AML-193 (cell line): Measurements from ENCODE around the gene ASPN.

Experiments used
- DNase-seq, 2 experiments: peaks; one replicate each; lab custom pipeline; 2025; lab: John Stamatoyannopoulos, UW

Gene ASPN

DNA sequence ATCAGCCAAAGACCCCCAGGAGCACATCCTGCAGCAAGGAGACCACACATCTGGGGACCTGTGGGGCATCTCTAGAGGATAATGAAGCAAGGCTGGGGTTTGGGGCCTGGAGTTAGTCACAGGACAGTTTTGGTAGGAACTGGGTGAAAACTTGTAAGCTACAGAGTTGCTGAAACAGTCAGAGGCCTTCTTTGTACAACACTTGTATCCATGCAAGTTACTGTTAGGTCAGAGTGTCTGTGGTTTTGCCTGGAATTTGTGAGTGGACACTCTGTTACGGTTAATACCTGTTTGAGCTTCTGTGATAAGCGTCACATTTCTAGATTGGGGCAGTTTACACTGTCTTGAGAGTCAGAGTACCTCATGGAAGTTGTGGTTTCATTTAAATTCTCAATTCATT, 22.6 kb upstream of the ASPN start:
- no peak for DNase-seq

DNA sequence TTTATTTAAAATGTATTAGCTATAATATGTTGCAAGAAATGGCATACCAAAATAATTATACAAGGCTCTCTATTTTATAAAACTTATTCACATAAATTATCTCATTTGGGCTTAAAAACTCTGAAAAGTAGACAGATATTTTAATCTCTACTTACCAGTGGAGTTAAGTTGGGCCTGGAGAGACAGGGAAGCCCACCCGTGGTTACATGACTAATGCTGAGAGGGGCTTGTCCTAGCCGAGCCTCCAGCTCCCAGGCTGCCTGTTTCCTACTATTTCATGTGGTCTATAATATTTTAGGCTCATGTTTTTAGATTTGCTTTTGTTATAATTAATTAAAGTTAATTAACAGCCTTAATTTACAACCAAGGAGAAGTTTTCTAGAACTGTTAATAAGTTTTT, 20.9 kb upstream of the ASPN start:
- DNase-seq: no peak

DNA sequence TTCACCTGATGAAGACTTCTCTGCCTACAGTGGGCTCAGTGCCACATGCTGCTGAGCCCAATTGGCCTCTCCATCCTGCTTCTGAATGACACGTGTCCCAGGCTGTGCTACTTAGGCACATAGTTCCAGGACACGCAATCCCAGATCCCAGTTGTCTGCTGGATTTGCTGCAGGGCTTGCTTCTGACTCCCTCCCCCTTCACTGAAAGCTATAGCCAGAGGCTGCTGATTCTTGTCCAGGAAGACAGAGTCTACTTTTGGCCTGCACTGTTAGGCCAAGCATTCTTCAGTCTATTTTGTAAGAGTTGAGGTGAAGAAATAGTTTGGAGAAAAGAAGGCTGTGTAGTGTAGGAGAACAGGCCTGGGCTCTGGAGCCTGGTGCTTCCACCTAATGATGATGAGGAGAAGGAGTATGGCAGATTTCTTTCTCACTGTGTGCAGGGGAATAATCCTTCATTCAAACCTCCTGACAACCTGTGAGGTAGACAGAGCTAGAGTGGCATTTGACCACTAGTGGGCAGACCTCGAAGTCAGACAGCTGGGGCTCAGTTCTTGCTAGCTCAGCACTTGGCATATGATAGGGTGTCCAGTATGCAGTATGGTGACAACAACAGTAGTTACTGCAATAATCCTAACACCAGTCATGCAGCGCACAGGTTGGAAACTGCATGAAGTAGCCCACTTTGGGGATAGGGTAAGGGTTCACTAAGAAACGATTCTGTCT, 19.5 kb upstream of the ASPN start:
- peak; percentile 37 to 52 for DNase-seq

DNA sequence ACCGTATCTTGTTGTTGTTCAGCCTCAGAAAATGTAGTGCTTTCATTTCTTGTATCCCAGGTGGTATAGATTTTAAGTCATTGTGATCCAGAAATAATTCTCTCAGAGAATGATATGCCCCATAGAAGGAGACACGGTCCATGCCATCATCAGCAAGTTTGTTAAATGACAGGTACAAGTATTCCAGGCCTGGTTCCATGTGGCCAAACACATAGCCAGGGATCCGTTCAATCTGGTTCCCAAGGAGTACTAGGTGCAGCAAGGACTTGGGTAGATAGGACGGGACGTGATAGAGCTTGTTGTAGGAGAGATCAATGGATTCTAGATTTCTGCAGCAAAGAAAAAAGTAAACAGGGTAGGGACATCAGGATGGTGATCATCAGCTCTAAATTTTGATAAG, 18.4 kb upstream of the ASPN start:
- no peak for DNase-seq

DNA sequence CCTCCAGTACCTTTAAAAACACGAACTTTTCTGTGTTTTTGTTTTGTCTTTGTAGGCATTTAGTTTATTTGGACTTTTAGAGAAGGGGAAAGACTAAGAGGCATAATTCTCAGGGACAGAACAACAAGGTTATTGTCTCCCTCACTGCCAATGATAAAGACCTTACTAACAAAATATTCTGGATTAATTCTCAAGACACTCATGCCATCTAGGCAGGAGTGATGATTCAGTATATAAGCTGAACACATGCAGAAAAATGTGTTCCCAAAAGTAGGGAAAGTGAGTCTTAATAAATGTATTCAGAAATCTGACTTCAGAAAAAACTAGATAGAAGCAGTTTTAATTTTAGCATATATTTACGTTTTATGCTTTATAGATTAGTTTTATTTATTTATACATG, 17.4 kb upstream of the ASPN start:
- no peak for DNase-seq

DNA sequence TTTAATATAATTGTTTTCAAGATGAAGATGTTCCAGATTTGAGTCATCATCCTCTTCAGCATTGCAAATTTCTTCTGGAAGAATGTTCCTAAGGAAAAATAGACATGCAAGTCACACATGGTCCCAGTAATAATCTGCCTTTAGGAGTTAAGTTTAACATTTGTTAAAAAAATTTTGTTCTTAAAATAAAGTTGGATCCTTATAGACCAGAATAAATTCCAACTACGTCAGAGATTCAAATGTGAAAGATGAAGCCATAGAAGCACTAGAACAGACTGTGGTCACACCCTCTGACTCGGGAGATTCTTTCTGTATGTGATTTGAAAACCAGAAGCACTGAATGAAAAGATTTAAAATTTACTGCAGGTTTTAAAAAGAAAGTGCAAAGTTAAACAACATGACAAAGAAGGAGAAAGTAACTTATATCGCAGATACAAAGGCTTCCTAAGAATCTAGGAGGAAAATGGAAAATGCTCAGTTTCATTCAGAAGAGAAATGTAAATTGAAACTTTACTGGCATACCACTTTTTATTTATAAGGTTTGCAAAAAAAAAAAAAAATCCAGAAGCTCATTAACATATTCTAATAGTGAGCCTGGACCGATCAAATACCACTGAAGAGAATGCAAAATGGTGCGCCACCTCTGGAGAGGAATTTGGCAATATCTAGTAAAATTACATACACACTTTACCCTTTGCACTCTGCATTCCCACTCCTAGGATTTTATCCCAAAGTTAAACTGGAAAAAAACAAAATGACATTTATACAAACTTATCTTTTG, 14.3 kb upstream of the ASPN start:
- no peak for DNase-seq

DNA sequence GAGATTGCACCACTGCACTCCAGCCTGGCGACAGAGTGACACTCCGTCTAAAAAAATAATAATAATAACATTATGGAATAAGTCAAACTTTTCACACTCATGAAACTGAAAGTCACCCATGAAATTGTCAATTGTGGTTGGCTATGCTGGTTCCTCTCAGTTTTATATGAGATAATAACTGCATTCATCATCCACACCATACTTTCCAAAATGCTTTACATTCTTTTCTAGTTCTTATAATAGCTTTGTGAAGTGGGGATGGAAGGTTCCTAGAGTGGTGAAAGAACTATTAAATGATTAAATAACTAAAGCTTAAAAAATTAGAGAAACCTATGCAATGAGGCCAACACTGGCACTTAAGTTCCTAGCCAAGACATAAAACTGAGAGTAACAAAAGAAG, 12.6 kb upstream of the ASPN start:
- DNase-seq: no peak

DNA sequence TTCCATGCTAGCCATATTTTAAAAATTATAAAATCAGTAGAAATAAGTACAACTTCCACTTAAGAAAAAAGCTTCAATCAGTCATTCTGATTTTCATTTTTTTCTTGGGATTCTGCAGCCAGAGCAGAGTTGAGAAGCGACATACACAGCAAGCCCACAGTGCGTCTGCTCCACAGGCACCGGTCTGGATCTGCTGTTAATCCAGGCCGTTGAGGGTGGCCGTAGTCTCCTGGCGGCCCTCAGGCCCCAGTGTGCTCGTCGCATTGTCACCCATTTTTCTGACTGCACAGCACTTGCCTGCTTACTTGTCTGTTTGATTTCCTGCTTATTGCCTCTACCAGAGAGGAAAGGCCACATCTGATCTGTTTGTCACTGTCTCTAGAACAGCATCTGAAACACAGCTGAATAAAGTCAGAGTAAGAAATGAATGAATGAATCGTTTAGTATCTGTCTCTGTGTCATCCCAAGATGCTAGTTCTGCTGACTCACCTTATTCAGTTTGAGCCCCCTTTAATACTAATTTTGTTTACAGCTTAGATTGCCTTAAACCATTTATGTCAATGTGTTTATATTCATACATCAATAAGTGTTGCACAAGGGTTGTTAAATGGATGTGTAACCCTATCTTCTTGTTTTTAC, 11.6 kb upstream of the ASPN start:
- no peak for DNase-seq

DNA sequence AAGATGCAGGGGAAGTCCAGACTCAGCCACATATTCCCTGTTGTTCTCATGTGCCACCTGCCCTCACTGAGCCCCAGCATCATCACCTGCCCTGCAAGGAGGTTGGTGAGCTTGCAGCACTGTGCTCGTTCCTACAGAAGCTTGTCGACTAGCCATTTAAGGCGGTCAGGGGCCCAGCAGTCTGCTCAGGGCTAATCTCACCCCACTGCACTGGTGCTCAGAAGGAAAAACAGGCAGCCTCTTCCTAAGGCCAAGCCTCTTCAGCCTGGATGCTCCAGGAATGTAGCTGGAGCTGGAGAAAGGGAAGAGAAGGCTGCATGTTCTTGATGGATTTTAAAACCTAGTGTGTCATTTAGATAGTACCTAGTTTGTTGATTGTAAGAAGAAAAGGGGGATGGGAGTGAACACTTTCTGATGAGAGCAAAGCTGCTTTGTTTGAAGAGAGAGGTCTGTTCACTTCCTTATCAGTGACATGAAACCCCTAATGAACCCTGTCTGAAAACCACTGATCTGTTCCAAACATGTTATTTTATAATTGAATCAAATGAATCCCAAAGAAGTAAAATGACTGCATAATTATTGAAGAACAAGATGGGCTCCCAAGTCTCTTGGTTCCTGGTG, 10.6 kb upstream of the ASPN start:
- DNase-seq: no peak

DNA sequence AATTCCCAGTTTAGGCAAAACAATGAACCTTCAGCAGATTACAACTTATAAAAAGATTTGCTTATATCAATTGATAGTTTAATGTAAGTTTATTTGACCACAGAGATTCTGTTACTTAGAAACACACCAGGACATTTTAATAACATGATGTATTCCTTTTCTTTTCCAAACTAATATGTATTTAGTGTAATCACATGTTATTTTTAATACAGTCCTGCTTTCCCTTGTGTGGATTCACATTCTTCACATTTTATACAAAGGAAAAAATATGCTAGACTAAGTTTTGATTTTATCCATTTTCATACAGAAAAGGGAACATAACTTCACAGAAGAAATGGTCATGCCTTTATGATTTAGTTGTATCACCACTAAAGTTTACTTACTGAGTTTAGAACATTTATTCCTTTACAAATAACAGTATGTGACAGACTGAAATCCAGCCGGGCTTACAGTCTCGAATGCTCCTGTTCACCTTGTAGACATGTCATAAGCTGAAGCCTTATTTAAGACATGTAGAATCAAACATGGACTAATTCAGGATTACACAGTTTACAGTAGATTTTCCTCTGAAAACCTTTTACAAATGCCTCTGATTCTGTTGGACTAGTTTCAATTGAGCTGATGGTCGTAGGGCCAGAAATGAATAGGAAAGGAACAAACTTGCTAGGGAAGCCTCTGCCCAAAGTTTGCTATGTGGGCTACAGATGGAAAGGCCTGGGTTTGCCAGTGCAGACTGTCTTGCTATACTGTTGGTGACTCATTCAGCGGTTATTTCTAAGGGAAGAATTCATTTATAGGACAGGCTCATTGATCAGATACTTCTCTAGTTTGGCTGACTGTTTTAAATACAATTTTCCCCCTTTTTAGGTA, 6.6 kb upstream of the ASPN start:
- DNase-seq: no peak

DNA sequence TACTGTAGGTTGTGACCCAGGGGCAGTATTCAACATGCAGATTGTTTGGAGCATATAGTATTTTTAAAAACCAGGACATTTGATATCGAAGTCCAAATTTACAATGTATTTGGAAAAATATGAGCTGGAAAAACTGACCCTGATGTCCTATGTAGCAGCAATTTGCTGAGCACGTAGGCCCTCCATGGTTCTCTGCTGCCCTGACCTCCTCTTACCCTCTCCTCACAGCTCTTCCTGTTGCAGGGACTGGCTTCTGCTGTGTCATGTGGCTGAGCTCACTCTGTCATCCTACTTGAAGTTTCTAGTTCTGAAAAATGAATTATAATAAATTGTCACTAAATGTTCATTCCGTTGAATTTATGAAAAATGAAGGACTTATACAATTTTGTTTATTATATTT, 4.1 kb upstream of the ASPN start:
- DNase-seq: peak; percentile 12 to 22

DNA sequence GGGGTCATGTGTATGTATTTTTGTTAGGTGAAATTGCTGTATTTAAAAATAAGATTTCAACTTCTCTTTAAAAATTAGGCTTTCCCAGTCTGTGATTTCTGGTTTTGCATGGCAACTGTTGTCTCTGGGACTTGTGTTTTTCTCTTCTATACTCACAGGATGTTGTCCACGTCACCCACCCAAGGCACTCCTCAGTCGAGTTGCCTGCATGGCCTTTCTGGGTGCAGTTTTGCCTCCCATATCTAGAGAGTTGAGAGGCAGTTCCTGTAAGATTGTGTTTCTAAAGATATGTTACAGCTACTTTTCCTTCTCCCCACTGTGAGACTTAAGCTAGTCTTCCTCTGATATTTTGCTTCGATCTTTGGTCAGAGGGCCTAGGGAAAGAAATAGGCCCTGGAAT, 2.3 kb upstream of the ASPN start:
- DNase-seq: no peak

DNA sequence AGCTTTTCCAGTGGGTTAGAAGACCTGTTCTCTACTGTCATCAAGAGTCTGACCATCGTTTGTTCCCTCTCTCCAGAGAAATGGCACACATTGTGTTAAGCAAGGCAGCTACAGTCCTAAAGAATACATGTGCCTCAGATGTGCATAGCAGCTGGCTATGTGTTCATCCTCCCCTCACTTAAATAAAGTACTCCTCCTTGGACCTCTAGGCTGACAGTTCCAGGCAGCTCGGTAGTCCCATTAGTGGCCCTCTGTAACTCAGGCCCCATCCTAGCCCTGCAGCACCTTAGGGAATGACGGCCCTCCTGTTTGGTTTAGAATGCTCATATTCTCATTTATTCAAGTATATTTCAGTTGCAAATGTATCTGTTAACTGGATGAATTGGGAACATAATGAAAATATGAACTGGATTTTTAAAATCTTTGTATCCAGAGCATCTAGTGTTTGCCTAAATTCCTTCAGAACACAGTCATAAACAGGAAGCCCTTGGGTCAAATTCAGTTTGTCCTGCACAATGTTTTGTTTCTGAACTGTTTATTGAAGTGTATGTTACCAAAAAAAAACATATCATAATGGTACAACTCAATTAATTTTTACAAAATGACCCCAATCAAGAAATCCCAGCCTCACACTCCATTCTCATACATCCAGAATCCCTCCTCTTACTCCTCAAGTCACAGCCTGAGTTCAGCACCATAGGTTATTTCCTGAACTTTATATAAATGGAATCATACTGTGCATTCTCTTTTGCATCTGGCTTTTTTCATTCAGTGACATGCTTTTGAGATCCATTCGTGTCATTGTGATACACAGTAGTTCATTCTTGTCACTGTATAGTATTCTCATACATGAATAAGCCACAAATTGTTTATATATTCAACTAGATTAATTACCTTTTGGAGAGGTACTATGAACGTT, 1.6 kb upstream of the ASPN start:
- DNase-seq: no peak

DNA sequence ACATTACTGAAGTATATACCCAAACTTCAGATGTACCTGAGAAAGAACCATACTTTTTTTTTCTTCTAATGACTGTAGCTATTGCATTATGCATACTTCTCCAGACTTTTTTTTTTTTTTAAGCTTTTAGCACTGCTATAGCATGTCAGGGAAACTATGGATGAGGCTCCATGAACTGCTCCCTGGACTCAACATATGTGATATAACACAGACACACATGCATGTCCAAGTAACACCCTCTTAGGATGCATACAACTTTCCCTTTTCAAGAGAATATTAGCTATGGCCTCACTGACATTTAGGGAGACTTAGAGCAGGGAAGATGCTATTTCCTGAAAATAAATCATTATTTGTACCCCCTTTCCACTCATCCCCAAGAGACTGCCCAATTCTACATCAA, 499 bp upstream of the ASPN start:
- DNase-seq: no peak

DNA sequence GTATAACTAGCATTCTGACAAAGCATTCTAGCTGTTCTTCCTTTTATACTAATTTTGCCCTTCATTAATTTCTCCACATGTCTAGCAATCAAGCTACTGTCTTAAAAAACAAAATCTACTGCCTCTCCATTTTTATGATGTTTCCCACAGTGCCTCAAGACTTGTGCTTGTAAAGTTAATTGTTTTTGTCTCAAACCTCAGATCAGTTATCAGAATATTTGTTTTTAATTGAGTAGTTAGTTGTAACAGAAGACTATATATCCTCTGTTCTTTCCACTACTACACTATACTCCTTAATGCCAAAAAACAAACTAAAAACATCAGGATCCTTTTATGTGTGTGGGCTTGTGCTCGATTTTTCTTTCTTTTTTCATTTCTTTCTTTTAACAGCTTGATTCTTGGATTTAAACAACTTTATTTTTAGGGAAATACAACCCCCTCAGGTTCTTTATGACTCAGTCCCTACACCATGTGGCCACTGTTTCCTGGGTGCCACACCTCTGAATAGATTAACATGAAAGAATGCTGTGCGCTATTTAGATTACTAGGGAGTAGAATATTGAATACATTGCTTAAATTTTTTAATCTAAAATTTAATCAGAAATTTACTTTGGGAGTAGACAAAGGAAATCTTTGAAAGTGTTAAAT, 1.2 kb downstream of the ASPN start:
- DNase-seq: no peak

DNA sequence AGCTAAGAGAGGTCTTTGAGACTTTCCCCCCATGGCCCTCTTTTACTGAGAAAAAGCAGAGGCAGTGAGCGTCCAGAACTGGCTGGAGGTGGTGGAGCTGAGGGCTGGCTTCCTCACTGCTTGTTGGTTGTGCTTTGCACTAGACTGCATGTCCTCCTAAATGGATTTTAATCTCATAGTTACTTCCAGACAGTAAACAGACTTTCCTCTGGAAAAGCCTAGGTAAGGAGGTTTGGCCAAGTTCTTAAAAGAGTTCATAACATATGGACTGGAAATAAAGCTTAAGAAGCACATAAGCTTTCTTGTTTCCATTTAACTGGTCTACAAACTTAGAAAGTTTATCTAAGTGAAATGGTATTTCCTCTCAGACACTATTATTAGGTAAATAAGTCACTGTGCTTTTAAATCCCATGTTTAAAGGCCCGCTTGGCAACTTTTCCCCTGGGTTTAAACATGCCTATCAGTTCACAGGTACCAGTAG, 2.0 kb downstream of the ASPN start:
- no peak for DNase-seq

DNA sequence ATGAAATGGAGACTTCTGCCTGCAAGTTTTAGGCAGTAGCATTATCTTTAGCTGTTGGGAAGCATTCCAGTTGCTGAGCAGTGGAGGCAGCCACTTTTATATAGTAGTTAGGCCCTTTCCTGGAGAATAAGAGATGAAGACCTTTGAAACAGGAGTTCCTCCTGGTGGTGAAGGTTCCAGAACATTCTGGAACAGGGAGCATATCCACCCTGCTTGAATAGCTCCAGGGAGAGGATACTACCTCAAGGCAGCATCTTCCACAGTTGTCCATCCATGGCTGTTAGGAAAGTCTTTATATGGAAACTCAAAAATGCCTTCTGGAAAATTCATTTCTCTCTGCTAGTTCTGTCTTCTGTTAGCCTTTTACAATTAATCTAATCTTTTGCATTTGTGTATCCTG, 3.0 kb downstream of the ASPN start:
- DNase-seq: no peak

DNA sequence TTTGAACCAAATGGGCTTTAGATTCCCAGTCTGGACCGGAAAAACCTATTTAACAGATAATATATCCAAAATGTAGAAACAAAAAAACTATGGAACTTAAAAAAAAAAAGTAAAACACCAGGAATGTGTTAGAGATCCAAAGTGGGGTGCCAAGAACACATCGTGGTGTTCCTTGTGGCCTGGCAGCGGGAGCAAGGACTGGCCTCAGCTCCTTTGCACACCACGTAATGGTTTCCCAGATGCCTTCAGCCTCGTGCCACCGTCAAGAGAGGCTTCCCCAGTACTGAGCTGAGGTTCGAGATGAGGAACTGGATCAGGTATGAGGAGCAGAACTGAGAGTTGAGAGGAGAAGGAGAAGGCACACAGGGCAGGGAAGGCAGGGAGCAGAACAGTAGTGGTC, 3.5 kb downstream of the ASPN start:
- no peak for DNase-seq

DNA sequence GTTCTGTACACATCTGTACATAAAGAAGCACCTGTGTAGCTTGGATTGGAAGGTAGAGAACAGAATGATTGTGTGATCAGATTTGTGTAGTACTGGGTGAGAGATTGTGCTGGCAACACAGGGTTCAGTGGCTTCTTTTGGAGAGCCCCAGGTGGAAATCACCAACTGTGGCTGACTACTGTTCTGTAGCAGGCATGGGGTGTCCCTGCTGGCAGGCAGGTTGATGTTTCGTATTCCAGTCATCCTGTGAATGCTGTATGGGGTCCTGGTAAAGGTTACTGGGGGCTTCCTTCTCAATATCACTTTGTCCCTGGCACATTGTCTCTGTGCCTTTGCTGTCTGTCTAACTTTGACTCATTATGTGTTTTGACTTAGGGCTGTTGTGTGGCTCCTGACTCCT, 5.3 kb downstream of the ASPN start:
- no peak for DNase-seq

DNA sequence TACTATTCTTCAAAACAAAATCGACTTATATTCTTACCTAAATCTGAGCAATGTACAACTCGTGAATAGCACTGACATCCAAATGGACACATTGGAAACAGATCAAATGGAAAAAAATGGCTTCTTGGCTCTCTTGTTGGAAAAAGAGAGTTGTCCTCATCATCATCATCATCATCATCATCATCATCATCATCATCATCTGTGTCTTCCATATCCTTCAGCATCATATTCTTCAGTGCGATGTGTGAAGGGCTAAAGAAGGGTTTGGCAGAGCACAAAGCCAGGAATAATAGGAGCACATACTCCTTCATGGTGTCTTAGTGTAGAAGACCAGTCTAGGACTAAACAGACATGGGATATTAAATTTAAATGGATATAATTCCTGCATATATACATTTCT, 7.7 kb downstream of the ASPN start:
- no peak for DNase-seq
